ENCODE data around the gene POLH.
A peak's percentile ranks its signal among the peaks of the same experiment; 100 is the strongest.
"Not testable (repeated sequence)": the region's sequence is repeated elsewhere in the genome, so short reads cannot be mapped to it uniquely, and the experiment has no call there.

Gene POLH

DNA sequence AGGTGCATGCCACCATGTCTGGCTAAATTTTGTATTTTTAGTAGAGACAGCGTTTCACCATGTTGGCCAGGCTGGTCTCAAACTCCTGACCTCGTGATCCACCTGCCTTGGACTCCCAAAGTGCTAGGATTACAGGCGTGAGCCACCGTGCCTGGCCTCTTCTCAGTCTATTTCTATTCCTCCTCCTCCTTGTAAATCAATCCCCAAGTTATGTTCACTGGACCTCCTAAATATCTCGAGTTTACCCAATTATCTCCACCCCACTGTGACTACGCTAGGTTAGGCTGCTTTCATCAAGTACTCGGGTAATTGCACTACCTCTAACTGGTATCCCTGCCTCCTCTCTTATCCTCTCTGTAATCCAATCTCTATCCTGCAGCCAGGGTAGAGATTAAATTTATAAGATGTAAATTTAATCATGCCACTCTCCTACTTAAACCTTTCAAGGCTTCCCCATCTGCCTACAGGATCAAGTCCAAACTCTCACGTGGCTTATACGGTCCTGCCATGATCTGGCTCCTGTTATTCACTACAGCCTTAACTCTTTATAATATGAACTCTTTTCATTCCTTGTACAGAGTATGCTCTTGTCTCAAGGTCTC is 58.8 kb downstream of the POLH start:
- no peak for DNase-seq

DNA sequence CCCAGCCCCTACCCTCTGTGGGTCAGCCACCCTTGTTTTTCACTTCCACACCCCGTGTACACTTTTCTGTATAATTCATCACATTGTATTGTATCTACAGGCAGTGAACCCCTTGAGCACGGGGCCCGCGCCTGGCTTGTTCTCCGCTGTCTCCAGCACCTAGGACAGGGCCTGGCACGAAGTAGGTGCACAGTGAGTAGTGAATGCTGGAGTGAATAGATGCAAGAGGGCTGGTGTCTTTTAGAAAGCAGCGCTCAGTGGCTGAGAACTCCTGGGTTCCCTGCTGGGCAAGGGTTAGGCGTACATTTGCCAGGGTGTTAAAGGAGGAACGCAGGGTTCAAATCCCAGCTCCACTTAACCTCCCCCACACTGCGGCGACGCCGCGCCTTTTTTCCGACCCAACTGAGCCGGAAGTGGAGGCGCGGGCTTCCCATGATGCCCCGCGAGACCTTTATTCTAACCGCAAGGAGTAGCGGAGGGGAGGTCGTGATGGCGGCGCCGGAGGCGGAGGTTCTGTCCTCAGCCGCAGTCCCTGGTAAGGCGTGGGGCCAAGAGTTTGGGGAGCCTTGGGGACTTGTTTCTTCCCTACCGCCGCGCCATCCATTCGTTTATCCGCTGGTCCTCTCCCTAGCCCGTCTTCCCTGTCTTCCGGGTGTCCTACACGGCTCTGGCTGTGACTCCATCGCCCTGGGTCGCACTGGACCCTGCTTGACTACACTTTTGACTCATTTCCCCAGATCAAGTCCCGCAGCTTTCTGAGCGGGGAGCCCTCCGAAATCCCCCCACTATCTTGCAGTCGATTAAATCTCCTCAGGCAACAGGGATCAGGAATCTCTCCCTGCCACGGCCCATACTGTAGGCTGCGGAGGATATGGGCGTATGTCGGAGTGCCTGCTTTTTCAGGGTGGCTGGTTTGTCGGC is 59.7 kb downstream of the POLH start, which contains the start of gene MAD2L1BP:
Gene MAD2L1BP, plus strand, starts transcription at position 454 of the 921 bp plus-strand sequence. Its CDS starts 36 bp downstream, at position 490.
- peak; percentile 93 for DNase-seq

DNA sequence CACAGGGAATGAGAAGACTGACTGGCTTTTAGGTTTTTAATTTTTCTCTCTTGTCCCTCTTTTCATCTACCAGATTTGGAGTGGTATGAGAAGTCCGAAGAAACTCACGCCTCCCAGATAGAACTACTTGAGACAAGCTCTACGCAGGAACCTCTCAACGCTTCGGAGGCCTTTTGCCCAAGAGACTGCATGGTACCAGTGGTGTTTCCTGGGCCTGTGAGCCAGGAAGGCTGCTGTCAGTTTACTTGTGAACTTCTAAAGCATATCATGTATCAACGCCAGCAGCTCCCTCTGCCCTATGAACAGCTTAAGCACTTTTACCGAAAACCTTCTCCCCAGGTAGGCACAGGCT is 60.3 kb downstream of the POLH start:
- DNase-seq: no peak

DNA sequence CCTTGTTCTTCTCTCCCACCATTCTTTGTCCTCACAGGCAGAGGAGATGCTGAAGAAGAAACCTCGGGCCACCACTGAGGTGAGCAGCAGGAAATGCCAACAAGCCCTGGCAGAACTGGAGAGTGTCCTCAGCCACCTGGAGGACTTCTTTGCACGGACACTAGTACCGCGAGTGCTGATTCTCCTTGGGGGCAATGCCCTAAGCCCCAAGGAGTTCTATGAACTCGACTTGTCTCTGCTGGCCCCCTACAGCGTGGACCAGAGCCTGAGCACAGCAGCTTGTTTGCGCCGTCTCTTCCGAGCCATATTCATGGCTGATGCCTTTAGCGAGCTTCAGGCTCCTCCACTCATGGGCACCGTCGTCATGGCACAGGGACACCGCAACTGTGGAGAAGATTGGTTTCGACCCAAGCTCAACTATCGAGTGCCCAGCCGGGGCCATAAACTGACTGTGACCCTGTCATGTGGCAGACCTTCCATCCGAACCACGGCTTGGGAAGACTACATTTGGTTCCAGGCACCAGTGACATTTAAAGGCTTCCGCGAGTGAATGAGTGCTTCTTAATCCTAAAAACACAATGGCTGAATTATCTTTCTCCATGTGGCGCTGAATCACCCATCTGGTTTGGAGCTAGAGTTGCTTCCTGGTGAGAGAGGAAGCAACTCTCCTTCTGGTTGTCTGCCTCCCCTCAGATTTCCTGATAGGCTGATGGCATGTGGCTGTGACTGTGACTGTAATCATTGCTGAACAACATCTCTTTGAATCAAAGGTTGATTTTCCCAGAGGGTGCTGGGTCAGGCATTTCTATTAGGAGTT is 64.2 kb downstream of the POLH start:
- no peak for DNase-seq

DNA sequence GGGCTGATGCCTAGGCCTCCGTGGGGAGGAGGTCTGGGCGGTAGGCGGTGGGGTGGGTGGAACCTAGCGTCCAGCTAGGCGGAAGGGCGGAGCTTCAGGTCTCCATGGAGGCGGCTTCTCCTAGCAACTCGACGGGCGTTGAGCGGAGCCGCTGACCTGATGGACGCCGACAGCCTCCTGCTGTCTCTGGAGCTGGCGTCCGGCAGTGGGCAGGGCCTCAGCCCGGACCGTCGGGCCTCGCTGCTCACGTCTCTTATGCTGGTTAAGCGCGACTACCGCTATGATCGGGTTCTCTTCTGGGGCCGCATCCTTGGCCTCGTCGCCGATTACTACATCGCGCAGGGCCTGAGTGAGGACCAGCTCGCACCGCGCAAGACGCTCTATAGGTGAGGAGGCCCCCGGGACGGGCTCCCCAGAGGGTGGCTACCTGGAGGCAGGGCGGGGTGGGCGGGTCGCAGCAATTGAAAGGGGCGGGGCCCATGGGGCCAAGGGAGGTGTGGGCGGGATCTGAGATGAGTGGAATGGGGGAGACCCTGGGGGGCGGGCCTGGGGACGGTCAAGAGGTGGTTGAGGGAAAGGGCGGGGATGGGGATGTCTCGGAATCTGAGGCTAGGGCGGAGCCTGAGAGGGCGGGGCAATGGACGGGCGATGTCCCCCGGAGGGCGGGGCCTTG is 69.1 kb downstream of the POLH start, which contains the start of gene RSPH9:
Gene RSPH9, plus strand, starts transcription at position 97 of the 673 bp plus-strand sequence. Its CDS starts 63 bp downstream, at position 160.
- DNase-seq: peak; percentile 81

DNA sequence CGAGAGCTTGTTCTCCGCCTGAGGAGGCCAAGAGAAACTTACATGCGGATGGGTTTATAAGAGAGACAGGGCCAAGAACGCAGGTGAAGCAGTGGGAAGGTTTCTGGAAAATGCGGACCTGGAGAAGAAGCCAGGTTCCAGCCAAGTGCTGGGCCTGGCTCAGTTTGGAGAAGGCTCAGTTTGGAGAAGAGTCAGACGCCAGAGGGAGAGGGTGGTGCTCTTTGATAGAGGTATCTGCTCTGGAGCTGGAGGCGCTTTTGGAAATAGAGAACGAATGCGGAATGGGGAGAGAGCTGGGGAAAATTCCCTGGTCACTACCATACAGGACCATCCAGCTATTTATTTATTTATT is 69.6 kb downstream of the POLH start:
- no peak for DNase-seq

DNA sequence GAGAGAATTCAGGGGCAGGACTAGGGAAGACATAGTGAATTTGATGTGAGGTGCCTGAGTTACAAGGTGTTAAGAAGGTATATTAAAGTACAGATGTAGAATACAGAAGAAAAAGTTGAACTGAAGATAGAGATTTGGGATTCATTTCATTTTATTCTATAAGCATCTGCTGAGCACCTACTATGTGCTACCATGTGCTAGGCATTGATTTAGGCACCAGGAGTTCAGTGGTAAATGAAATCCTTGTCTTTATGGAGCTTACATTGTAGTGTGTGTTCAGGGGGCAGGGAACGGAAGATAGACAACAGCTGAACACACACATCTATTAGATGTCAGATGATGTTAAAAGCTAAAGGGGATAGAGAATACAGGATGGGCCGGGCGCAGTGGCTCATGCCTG is 71.6 kb downstream of the POLH start:
- no peak for DNase-seq

DNA sequence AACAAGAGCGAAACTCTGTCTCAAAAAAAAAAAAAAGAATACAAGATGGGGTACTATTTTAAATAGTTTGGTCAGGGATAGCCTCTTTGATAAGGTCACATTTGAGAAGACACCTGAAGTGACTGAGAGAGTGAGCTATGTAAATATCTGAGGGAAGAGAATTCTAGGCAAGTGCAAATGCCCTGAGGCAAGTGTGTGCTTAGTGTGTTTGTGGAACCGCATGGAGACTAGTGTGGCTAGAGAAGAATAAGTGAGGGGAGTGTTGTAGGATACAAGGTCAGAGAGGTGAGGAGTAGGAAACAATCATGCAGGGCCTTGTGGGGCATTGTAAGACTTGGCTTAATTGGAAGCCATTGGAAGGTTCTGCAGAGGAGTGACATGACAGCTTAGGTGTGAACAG is 72.3 kb downstream of the POLH start:
- DNase-seq: no peak

DNA sequence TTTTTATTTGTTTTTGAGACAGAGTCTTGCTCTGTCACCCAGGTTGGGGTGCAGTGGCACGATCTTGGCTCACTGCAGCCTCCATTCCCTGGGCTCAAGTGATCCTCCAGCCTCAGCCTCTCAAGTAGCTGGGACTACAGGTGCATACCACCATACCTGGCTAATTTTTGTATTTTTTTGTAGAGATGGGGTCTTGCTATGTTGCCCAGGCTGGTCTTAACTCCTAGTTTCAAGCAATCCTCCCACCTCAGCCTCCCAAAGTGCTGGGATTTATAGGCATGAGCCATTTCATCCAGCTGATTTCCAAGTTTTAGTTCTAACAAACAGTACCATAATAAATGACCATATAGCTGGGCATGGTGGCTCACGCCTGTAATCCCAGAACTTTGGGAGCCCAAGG is 76.8 kb downstream of the POLH start:
- DNase-seq: not testable (repeated sequence)

DNA sequence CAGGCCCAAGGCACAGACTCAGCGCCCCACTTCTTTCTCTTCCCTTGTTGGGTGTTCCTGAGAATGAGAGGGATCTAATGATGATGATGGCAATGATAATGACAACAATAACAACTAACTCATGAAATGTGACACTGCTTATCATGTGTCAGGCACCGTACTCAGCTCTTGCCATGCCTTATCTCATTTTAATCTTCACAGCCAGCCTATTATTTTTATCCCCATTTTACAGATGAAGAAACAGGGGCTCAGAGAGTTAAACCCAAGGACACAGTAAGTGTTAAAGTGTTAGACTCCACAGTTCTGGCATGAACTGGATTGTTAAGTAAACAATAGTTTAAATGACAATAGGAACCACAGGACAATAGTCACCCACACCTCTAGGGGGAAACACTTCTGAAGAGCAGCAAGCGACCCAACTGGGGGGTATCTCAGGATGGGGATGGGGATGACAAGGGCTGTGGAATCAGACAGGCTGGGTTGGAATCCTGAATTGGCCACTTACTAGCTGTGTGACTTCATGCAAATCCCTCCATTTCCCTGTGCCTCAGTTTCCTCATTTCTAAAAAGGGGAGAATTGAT is 81.3 kb downstream of the POLH start:
- no peak for DNase-seq

DNA sequence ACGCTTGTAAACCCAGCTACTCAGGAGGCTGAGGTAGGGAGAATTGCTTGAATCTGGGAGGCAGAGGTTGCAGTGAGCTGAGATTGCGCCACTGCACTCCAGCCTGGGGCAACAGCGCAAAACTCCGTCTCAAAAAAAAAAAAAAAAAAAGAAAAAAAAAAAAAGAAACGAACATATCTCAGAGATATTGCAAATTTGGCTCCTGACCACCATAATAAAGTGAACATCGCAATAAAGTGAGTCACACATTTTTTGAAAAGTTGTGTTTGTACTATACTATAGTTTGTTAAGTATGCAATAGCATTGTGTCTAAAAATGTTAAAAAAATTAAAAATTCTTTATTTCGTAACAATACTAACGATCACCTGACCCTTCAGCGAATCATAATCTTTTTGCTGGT is 82.2 kb downstream of the POLH start:
- DNase-seq: no peak

DNA sequence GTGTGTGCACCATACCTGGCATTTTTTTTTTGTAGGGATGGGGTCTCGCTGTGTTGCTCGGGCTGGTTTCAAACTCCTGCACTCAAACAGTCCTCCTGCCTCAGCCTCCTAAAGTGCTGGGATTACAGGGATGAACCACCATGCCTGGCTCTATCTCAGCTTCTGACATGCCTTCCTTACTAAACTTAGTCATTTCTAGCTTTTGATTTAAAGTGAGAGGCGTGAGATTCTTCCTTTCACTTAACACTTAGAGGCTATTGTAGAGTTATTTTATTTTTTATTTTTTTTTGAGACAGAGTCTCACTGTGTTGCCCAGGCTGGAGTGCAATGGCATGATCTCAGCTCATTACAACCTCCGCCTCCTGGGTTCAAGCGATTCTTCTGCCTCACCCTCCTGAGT is 87.0 kb downstream of the POLH start:
- DNase-seq: not testable (repeated sequence)

Measured in activated CD8-positive, alpha-beta memory T cell treated with anti-CD3 and anti-CD28 coated beads, Interleukin-2, amount 50 U/mL, for 48 hours (primary cell).